HepG2 (cell line): ENCODE results near the gene TRMU. TPM values are rescaled to one million over a fixed set of nuclear protein-coding genes. Genes with fewer than 3 reads are reported as not detected.

Source experiments
- CBX5 ChIP-seq: sonication (generic); formaldehyde crosslinking; IDR thresholded peaks from 2 replicates; pipeline ENCODE4 v1.4.0; 2020; ENCODE audit warnings: missing genetic modification reagents, borderline replicate concordance
- HMG20B ChIP-seq: conservative IDR thresholded peaks from 2 replicates; pipeline ENCODE4 v1.6.1; 2016; ENCODE audit warnings: missing genetic modification reagents, missing compliant biosample characterization
- HNRNPH1 ChIP-seq: fragments of 200-400 bp; formaldehyde crosslinking; optimal IDR thresholded peaks from 2 replicates; pipeline ENCODE3; 2017; ENCODE audit warnings: mild to moderate bottlenecking, low read depth, low read length
- HNRNPK ChIP-seq: fragments of 200-400 bp; formaldehyde crosslinking; IDR thresholded peaks from 2 replicates; pipeline ENCODE4 v1.6.1; 2018; ENCODE audit warnings: low read length, low read depth, moderate library complexity, mild to moderate bottlenecking; ENCODE audit not compliant: poor library complexity, severe bottlenecking
- KDM4B ChIP-seq: sonication (generic); formaldehyde crosslinking; IDR thresholded peaks from 2 replicates; pipeline ENCODE4 v1.4.0; 2020; ENCODE audit warnings: missing genetic modification reagents
- KLF13 ChIP-seq: sonication (generic); formaldehyde crosslinking; IDR thresholded peaks from 2 replicates; pipeline ENCODE4 v1.4.0; 2020; ENCODE audit warnings: mild to moderate bottlenecking, missing genetic modification reagents
- MAFG ChIP-seq: sonication (generic); formaldehyde crosslinking; IDR thresholded peaks from 2 replicates; pipeline ENCODE4 v1.5.1; 2020; ENCODE audit warnings: mild to moderate bottlenecking, missing genetic modification reagents
- NFKBIZ ChIP-seq: IDR thresholded peaks from 2 replicates; pipeline ENCODE4 v1.6.1; 2018; ENCODE audit warnings: missing genetic modification reagents, missing compliant biosample characterization
- PAWR ChIP-seq: sonication (generic); formaldehyde crosslinking; IDR thresholded peaks from 2 replicates; pipeline ENCODE4 v1.4.0; 2020; ENCODE audit warnings: missing genetic modification reagents, mild to moderate bottlenecking, borderline replicate concordance
- PAX8 ChIP-seq: sonication (generic); formaldehyde crosslinking; IDR thresholded peaks from 2 replicates; pipeline ENCODE4 v1.8.0; 2022; ENCODE audit warnings: mild to moderate bottlenecking, missing genetic modification reagents, borderline replicate concordance
- RBM39 ChIP-seq: fragments of 200-400 bp; formaldehyde crosslinking; IDR thresholded peaks from one replicate; pipeline ENCODE4 v1.6.1; 2018; ENCODE audit warnings: antibody characterized with exemption, mild to moderate bottlenecking, low read depth, low read length; ENCODE audit not compliant: poor library complexity, severe bottlenecking
- SALL1 ChIP-seq: sonication (generic); formaldehyde crosslinking; IDR thresholded peaks from 2 replicates; pipeline ENCODE4 v1.8.0; 2022; ENCODE audit warnings: mild to moderate bottlenecking, missing genetic modification reagents
- SP1 ChIP-seq, 2 experiments: fragments of 450-650 bp in 1 of 2; sonication (generic) in 1 of 2; formaldehyde crosslinking in 1 of 2; IDR thresholded peaks; 2 replicates each; pipeline versions ENCODE4 v1.4.0 to v1.6.1; 2016 to 2020; ENCODE audit warnings: missing genetic modification reagents in 1 of 2
- TMF1 ChIP-seq: sonication (generic); formaldehyde crosslinking; IDR thresholded peaks from 2 replicates; pipeline ENCODE4 v1.8.1; 2022; ENCODE audit warnings: low read depth, missing genetic modification reagents
- YEATS2 ChIP-seq: sonication (generic); formaldehyde crosslinking; IDR thresholded peaks from 2 replicates; pipeline ENCODE4 v1.4.0; 2020; ENCODE audit warnings: missing genetic modification reagents, borderline replicate concordance
- ZFP62 ChIP-seq: sonication (generic); formaldehyde crosslinking; IDR thresholded peaks from 2 replicates; pipeline ENCODE4 v1.4.0; 2020; ENCODE audit warnings: missing genetic modification reagents
- ZNF512B ChIP-seq: sonication (generic); formaldehyde crosslinking; IDR thresholded peaks from 2 replicates; pipeline ENCODE4 v1.5.1; 2020; ENCODE audit warnings: missing genetic modification reagents, mild to moderate bottlenecking, borderline replicate concordance
- ZNF574 ChIP-seq: sonication (generic); formaldehyde crosslinking; IDR thresholded peaks from 2 replicates; pipeline ENCODE4 v1.4.0; 2020; ENCODE audit warnings: missing genetic modification reagents
- ZNF598 ChIP-seq: sonication (generic); formaldehyde crosslinking; IDR thresholded peaks from 2 replicates; pipeline ENCODE4 v1.5.1; 2020; ENCODE audit warnings: mild to moderate bottlenecking, missing genetic modification reagents, borderline replicate concordance
- ZNF747 ChIP-seq: sonication (generic); formaldehyde crosslinking; IDR thresholded peaks from 2 replicates; pipeline ENCODE4 v1.8.1; 2023; ENCODE audit warnings: missing genetic modification reagents, mild to moderate bottlenecking, borderline replicate concordance
- ZNF770 ChIP-seq: sonication (generic); formaldehyde crosslinking; IDR thresholded peaks from 2 replicates; pipeline ENCODE4 v1.5.0; 2020; ENCODE audit warnings: mild to moderate bottlenecking, missing genetic modification reagents
- polyA plus RNA-seq, 8 experiments: library from polyadenylated mRNA; depleted of rRNA in 3 of 8; stranded (reverse) in 7 of 8; unstranded in 1 of 8; fragments of >200 nt; fragmentation: Illumina TruSeq in 4 of 8; extraction: Trizol in 4 of 8; gene quantifications; 2 replicates each; pipeline versions ENCODE4 v1.2.1 to v1.2.3, GENCODE V29; 2011 to 2016; ENCODE audit warnings: low read depth in 4 of 8, missing spikeins in 1 of 8, mixed read lengths in 1 of 8; ENCODE audit not compliant: insufficient read depth in 1 of 8
- total RNA-seq, 5 experiments: library from RNA; depleted of rRNA; stranded (reverse); fragments of >200 nt; fragmentation: Illumina TruSeq; extraction: Trizol; gene quantifications; 2 replicates each; pipeline ENCODE4 v1.2.3, GENCODE V29; 2016; ENCODE audit warnings: low read depth in 1 of 5

TRMU gene
- total and polyA plus RNA-seq, 2 of the 13 experiments (the other 11 are each of a cell fraction or from before 2014, with no cell fraction given): 31.0 to 50.2 TPM

DNA sequence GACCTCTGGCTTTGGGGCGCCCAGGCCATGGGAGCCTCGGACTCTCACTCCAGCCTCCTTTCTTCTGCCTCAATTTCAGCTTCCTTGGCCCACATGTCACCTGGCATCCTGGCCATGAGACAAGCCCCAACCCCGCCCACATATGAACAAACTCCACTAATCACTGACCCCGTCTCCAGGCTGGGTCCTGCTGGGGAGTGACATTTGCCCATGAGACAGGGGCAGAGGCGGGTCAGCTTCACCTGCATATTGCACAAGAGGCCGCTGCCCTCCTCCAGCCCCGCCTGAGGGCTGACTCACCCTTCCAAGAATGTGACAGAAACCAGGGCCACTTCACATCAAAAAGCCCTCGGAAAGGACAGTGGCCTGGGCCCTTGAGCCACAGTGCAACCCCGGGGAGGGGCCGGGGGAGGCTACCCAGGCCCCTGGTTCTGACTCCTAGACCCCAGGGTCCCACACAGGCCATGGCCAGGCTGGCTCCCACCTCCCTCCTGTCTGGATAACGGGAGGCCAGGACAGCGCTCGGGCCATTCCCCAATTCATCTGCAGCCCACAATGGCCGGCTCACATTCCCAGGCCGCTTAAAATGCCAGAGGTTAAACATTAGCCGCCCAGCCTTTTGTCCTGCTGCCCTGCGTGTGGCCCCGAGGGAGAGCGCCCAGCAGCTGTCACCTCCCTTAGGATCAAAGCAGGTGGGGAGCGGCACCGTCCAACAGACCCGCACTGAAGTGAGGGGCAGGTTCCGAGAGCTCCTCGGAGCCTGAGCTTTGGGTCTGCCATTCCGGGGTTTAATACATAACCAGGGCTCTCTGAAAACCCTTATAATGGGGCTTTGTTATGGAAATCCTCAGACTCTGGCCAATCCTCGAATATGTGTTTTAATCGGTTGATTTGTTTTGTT is 42.3 kb downstream of the TRMU start (continued):
- TF ChIP-seq ZNF598 (no peak; the same call in 1 of the 2 replicates), PAX8 (CRISPR knock-in tag) (no peak), SALL1 (peak; percentile 83), ZNF747 (CRISPR knock-in tag) (no peak), HMG20B (CRISPR knock-in tag) (peak; percentile 86), RBM39 (no peak), KDM4B (CRISPR knock-in tag) (peak; percentile 77; the same call in 1 of the 2 replicates), NFKBIZ (CRISPR knock-in tag) (peak; percentile 59; the same call in 1 of the 2 replicates), YEATS2 (CRISPR knock-in tag) (peak; percentile 53; the same call in 1 of the 2 replicates), CBX5 (CRISPR knock-in tag) (no peak), KLF13 (no peak), MAFG (CRISPR knock-in tag) (no peak), TMF1 (CRISPR knock-in tag) (no peak), HNRNPH1 (no peak), ZNF512B (CRISPR knock-in tag) (no peak), PAWR (no peak), ZFP62 (no peak), HNRNPK (no peak), ZNF574 (CRISPR knock-in tag) (peak; percentile 75), SP1 (IDR thresholded peaks at IDR 0.05) (no peak), SP1 (CRISPR knock-in tag; IDR thresholded peaks at IDR 0.05) (peak; percentile 66), ZNF770 (CRISPR knock-in tag) (peak; percentile 94)
